HCT116 (cell line): Measurements from ENCODE around the gene ALAD. TPM values are rescaled to one million over a fixed set of nuclear protein-coding genes. Genes with fewer than 3 reads are reported as not detected.

Source experiments
- ATAC-seq: fragments of 200-7000 bp; cut with Tn5 transposase; 2 replicates; pipeline ENCODE4 v1.9.1; 2020; ENCODE audit warnings: mild to moderate bottlenecking, moderate library complexity
- BruUV-seq: library from RNA; stranded (reverse); fragments of 400-500 nt; replicated peaks from 2 replicates; lab custom pipeline; 2021; lab: Mats Ljungman, UMichigan
- CTCF ChIA-PET: fragments of 300-600 bp; sonication (Branson Sonifier 250); formaldehyde crosslinking; loops from one replicate; lab custom pipeline; 2021; ENCODE audit warnings: antibody characterized with exemption; lab: Charles Lee
- POLR2A ChIA-PET: fragments of 300-600, 350-600 bp; sonication (Branson Sonifier 250); formaldehyde crosslinking; loops from one replicate; lab custom pipeline; 2021; ENCODE audit warnings: antibody characterized with exemption; lab: Charles Lee
- RAD21 ChIA-PET, 2 experiments: fragments of 300-600 bp; sonication (Branson Sonifier 250); formaldehyde crosslinking; loops; one replicate each; lab custom pipeline; 2023; ENCODE audit warnings: low total read pairs in 2 of 2; ENCODE audit not compliant: uncharacterized antibody in 2 of 2, unreplicated experiment in 2 of 2, low non-redundant PET in 1 of 2; lab: Charles Lee
- DNase-seq: peaks from one replicate; pipeline ENCODE4 v3.0.0-alpha.2; 2010; ENCODE audit warnings: low read depth, low spot score
- H2AFZ ChIP-seq: fragments of 200-600 bp; shearing (Covaris generic), sonication (generic); 2 replicates; pipeline ENCODE4 v1.6.1; 2017; ENCODE audit warnings: low read depth, mixed run types, mixed read lengths, antibody characterized with exemption, low read length; ENCODE audit not compliant: poor library complexity, severe bottlenecking
- H3K27ac ChIP-seq: 2 replicates; pipeline ENCODE4 v1.5.1; 2012; ENCODE audit warnings: low read depth, low read length
- H3K27me3 ChIP-seq: fragments of 200-600 bp; sonication (generic); 2 replicates; pipeline ENCODE4 v1.6.1; 2016; ENCODE audit warnings: mixed run types, low read length, mixed read lengths; ENCODE audit not compliant: insufficient read depth
- H3K36me3 ChIP-seq, 2 experiments: fragments of 200-500 bp in 1 of 2; fragments of 200-600 bp in 1 of 2; sonication (Bioruptor generic) in 1 of 2; sonication (generic) in 1 of 2; 2 replicates each; pipeline versions ENCODE4 v1.5.1 to v1.6.1; 2014 to 2016; ENCODE audit warnings: low read length in 2 of 2, inconsistent platforms in 1 of 2, mixed read lengths in 1 of 2, mixed run types in 1 of 2; ENCODE audit not compliant: insufficient read depth in 2 of 2, control insufficient read depth in 1 of 2
- H3K4me1 ChIP-seq, 2 experiments: fragments of 200-600 bp in 1 of 2; sonication (generic) in 1 of 2; 2 replicates each; pipeline versions ENCODE4 v1.5.1 to v1.6.1; 2012 to 2017; ENCODE audit warnings: low read length in 2 of 2, inconsistent platforms in 1 of 2, mild to moderate bottlenecking in 1 of 2, mixed read lengths in 1 of 2, mixed run types in 1 of 2, moderate library complexity in 1 of 2; ENCODE audit not compliant: insufficient read depth in 2 of 2, control insufficient read depth in 1 of 2
- H3K4me2 ChIP-seq: fragments of 200-600 bp; sonication (generic); 2 replicates; pipeline ENCODE4 v1.6.1; 2017; ENCODE audit warnings: mixed run types, low read length, mixed read lengths
- H3K4me3 ChIP-seq, 2 experiments: fragments of 200-600 bp in 1 of 2; sonication (generic) in 1 of 2; replicated peaks in 1 of 2; 2 replicates each; pipeline ENCODE4 v1.5.1; 2011 to 2016; ENCODE audit warnings: low read length in 2 of 2, control low read depth in 1 of 2, low read depth in 1 of 2, mild to moderate bottlenecking in 1 of 2, mixed read lengths in 1 of 2, mixed run types in 1 of 2
- H3K79me2 ChIP-seq: fragments of 200-600 bp; sonication (generic); 2 replicates; pipeline ENCODE4 v1.6.1; 2017; ENCODE audit warnings: mild to moderate bottlenecking, mixed run types, low read length, moderate library complexity, mixed read lengths; ENCODE audit not compliant: insufficient read depth
- H3K9ac ChIP-seq: fragments of 200-600 bp; sonication (generic); 2 replicates; pipeline ENCODE4 v1.6.1; 2016; ENCODE audit warnings: low read length, mixed read lengths
- H3K9me2 ChIP-seq: fragments of 200-600 bp; sonication (generic), shearing (Covaris generic); 2 replicates; pipeline ENCODE4 v1.6.1; 2017; ENCODE audit warnings: mixed run types, mild to moderate bottlenecking, moderate library complexity; ENCODE audit not compliant: insufficient read depth
- H3K9me3 ChIP-seq, 2 experiments: fragments of 200-500 bp in 1 of 2; fragments of 200-600 bp in 1 of 2; sonication (Bioruptor generic) in 1 of 2; sonication (generic) in 1 of 2; 2 replicates each; pipeline ENCODE4 v1.6.1; 2014 to 2017; ENCODE audit warnings: low read length in 2 of 2, mixed read lengths in 2 of 2, inconsistent platforms in 1 of 2, low read depth in 1 of 2, mild to moderate bottlenecking in 1 of 2, mixed run types in 1 of 2, moderate library complexity in 1 of 2; ENCODE audit not compliant: control insufficient read depth in 1 of 2, insufficient read depth in 1 of 2
- H4K20me1 ChIP-seq: fragments of 200-600 bp; sonication (generic), shearing (Covaris generic); 2 replicates; pipeline ENCODE4 v1.6.1; 2017; ENCODE audit warnings: mixed run types, mild to moderate bottlenecking, moderate library complexity; ENCODE audit not compliant: insufficient read depth
- POLR2A ChIP-seq: IDR thresholded peaks from 2 replicates; pipeline ENCODE4 v1.7.0; 2011; ENCODE audit warnings: borderline replicate concordance; ENCODE audit not compliant: insufficient read depth, insufficient read length; ENCODE audit errors: extremely low read depth
- POLR2AphosphoS5 ChIP-seq: IDR thresholded peaks from 2 replicates; pipeline ENCODE4 v1.6.1; 2011; ENCODE audit warnings: mild to moderate bottlenecking, low read depth, low read length, moderate library complexity
- SIN3A ChIP-seq: IDR thresholded peaks from 2 replicates; pipeline ENCODE4 v1.6.1; 2012; ENCODE audit warnings: low read depth
- SRF ChIP-seq: IDR thresholded peaks from 2 replicates; pipeline ENCODE4 v1.6.1; 2012; ENCODE audit warnings: low read depth
- YY1 ChIP-seq: IDR thresholded peaks from 2 replicates; pipeline ENCODE4 v1.6.1; 2011; ENCODE audit warnings: low read length, low read depth, moderate library complexity, mild to moderate bottlenecking; ENCODE audit not compliant: insufficient replicate concordance; ENCODE audit errors: extremely low read depth
- ZFX ChIP-seq: fragments of 450-650 bp; IDR thresholded peaks from 2 replicates; pipeline ENCODE4 v1.6.1; 2017
- intact Hi-C: fragments of 100-400 bp; cut with micrococcal nuclease; formaldehyde crosslinking; loops from 2 replicates; pipeline ENCODE4 v1.10.0; 2022
- total RNA-seq: library from RNA; stranded (reverse); gene quantifications from one replicate; pipeline ENCODE4 v1.2.1, GENCODE V29; 2021; ENCODE audit not compliant: unreplicated experiment
- TF ChIP-seq, protein P1 (sequence below): IDR thresholded peaks from 2 replicates; pipeline ENCODE4 v1.6.1; 2011; ENCODE audit warnings: mild to moderate bottlenecking, low read length, moderate library complexity; ENCODE audit not compliant: insufficient replicate concordance; ENCODE audit errors: extremely low read depth

ALAD gene
- total RNA-seq, 1 experiment from 2014 or later = 14.0 TPM

- TF ChIP-seq SRF (no peak), POLR2AphosphoS5 (peak; percentile 98), SIN3A (no peak), POLR2A (peak; percentile 49), YY1 (peak; percentile 11), ZFX (peak; percentile 75; the same call in 1 of the 2 replicates)
- TF ChIP-seq, protein P1, sequence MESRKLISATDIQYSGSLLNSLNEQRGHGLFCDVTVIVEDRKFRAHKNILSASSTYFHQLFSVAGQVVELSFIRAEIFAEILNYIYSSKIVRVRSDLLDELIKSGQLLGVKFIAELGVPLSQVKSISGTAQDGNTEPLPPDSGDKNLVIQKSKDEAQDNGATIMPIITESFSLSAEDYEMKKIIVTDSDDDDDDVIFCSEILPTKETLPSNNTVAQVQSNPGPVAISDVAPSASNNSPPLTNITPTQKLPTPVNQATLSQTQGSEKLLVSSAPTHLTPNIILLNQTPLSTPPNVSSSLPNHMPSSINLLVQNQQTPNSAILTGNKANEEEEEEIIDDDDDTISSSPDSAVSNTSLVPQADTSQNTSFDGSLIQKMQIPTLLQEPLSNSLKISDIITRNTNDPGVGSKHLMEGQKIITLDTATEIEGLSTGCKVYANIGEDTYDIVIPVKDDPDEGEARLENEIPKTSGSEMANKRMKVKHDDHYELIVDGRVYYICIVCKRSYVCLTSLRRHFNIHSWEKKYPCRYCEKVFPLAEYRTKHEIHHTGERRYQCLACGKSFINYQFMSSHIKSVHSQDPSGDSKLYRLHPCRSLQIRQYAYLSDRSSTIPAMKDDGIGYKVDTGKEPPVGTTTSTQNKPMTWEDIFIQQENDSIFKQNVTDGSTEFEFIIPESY = no peak
- no peaks in the 10 kb centered on the region for H3K27me3 ChIP-seq
- peak within 1 kb of the TSS; percentile 84 for H3K27ac ChIP-seq
- ChIA-PET CTCF (interaction anchor here (1.2 kb wide), 1 partner anchor 281 kb away, joined by 3 read pairs; no protein-coding TSS in a partner anchor), RAD21 (interaction anchor here (0.6 to 0.7 kb wide), 3 partner anchors 27 to 510 kb away, joined by 3 to 4 read pairs (median 3); partner anchors contain the start of genes C9orf43 (in 1 of the 2) and POLE3 (in 1 of the 2)), POLR2A (interaction anchor here (0.6 to 1.4 kb wide), 6 partner anchors 13 to 186 kb away, joined by 3 to 6 read pairs (median 4); partner anchors contain the start of genes CDC26 and PRPF4)
- no peaks in the 10 kb centered on the region for H4K20me1 ChIP-seq
- H3K9me2 ChIP-seq = no peaks in the 10 kb centered on the region
- H3K4me3 ChIP-seq = peak within 1 kb of the TSS; percentile 93 to 95
- no peaks in the 10 kb centered on the region for H3K9me3 ChIP-seq
- H3K79me2 ChIP-seq = peaks cover 14% of the 10 kb centered on the region
- peaks cover 6 to 7% of the 10 kb centered on the region in 2 experiments; a peak in 2 of 4 replicates for H3K36me3 ChIP-seq
- intact Hi-C loops = no loop called here
- H3K9ac ChIP-seq = peak within 1 kb of the TSS; percentile 88
- ATAC-seq (peak; percentile 88), DNase-seq (peak; percentile 48)
- H2AFZ ChIP-seq = peak within 1 kb of the TSS; percentile 94
- no TSS peak for BruUV-seq
- peaks cover 19 to 30% of the 10 kb centered on the region in 2 experiments for H3K4me1 ChIP-seq
- H3K4me2 ChIP-seq = peak within 1 kb of the TSS; percentile 89
Measured at GRCh38 chr9:113376634-113377567, 24.2 kb downstream of the ALAD start, which contains the start of gene HDHD3. TSS of gene HDHD3 (minus strand) at chr9:113376986. CDS start at chr9:113374354, 2,632 bp downstream.
